GM23248 (cell line): ENCODE results near the gene SNX22.

Source experiments
- EZH2 ChIP-seq: fragments of 200-600 bp; sonication (generic); IDR thresholded peaks from 2 replicates; pipeline ENCODE4 v1.6.1; 2018; ENCODE audit warnings: antibody characterized with exemption, mild to moderate bottlenecking; ENCODE audit not compliant: insufficient read depth, poor library complexity, severe bottlenecking
- EZH2phosphoT487 ChIP-seq: fragments of 200-600 bp; sonication (generic); IDR thresholded peaks from 2 replicates; pipeline ENCODE4 v1.6.1; 2018; ENCODE audit warnings: antibody characterized with exemption, moderate library complexity, mild to moderate bottlenecking, low read depth; ENCODE audit not compliant: insufficient read depth

DNA sequence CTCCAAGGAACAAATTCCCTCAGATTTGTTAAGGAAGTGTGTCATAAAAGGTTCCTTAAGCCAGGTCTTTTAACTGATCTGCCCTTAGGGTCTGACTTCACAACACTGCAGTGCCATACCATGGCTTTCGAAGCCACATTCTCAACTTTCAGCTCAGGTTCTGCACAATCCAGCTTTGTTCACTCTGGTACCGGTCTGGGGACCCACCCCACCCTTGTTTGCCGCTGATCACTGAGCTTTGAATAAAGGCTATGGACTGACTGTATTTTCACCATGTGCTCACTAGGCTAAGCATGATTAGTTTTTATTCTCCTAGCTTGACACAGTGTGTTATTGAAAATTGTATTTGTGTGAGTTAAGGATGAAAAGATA is 39.9 kb upstream of the SNX22 start:
- no peak for TF ChIP-seq EZH2
- no peak for TF ChIP-seq EZH2phosphoT487
